Measurements from ENCODE around the gene RTN4RL1. TPM values are rescaled to one million over a fixed set of nuclear protein-coding genes. Genes with fewer than 3 reads are reported as not detected.

The RTN4RL1 gene
- total RNA-seq, 1 donor from 2014 or later = 0.47 TPM

- no peaks in the 10 kb centered on the region for H3K36me3 Mint-ChIP-seq (ENCODE audit: low read depth)
- no peak overlapping the region for H3K27ac Mint-ChIP-seq (ENCODE audit: unreplicated experiment)
- H3K27me3 Mint-ChIP-seq (ENCODE audit: low read depth) = peaks cover 4% of the 10 kb centered on the region
- H3K9me3 Mint-ChIP-seq = no peaks in the 10 kb centered on the region
- no peak for TF ChIP-seq CTCF (conservative IDR thresholded peaks at IDR 0.05)
- H3K4me3 Mint-ChIP-seq = no peak overlapping the region
- H3K4me1 Mint-ChIP-seq = peaks cover 31% of the 10 kb centered on the region
- DNase-seq (ENCODE audit: low read depth, low spot score) = no peak
Observed at GRCh38 chr17:2002767-2003329, 22.3 kb downstream of the RTN4RL1 start.

GRCh38 chr17:1999557-2000251, 25.4 kb downstream of the RTN4RL1 start:
- H3K27me3 Mint-ChIP-seq (ENCODE audit: low read depth) = peaks cover 8% of the 10 kb centered on the region
- no peak for TF ChIP-seq CTCF (conservative IDR thresholded peaks at IDR 0.05)
- peaks cover 54% of the 10 kb centered on the region for H3K4me1 Mint-ChIP-seq
- peak overlapping the region; percentile 95 for H3K27ac Mint-ChIP-seq (ENCODE audit: unreplicated experiment)
- no peaks in the 10 kb centered on the region for H3K36me3 Mint-ChIP-seq (ENCODE audit: low read depth)
- H3K9me3 Mint-ChIP-seq = no peaks in the 10 kb centered on the region
- peak overlapping the region; percentile 91 for H3K4me3 Mint-ChIP-seq
- peak; percentile 50 for DNase-seq (ENCODE audit: low read depth, low spot score)

- Mint-ChIP-seq H3K4me1 (peaks cover 47% of the 10 kb centered on the region), H3K4me3 (no peak overlapping the region), H3K27ac (ENCODE audit: unreplicated experiment) (no peak overlapping the region), H3K27me3 (ENCODE audit: low read depth) (peaks cover 8% of the 10 kb centered on the region), H3K9me3 (no peaks in the 10 kb centered on the region), H3K36me3 (ENCODE audit: low read depth) (no peaks in the 10 kb centered on the region)
- TF ChIP-seq CTCF (conservative IDR thresholded peaks at IDR 0.05) = no peak
- DNase-seq (ENCODE audit: low read depth, low spot score) = peak; percentile 22
Observed at GRCh38 chr17:1997927-1998742, 27.0 kb downstream of the RTN4RL1 start.

GRCh38 chr17:1997289-1997926, 27.7 kb downstream of the RTN4RL1 start:
- TF ChIP-seq CTCF (conservative IDR thresholded peaks at IDR 0.05) = no peak
- Mint-ChIP-seq H3K27me3 (ENCODE audit: low read depth) (peaks cover 8% of the 10 kb centered on the region), H3K36me3 (ENCODE audit: low read depth) (no peaks in the 10 kb centered on the region), H3K9me3 (no peaks in the 10 kb centered on the region), H3K4me3 (peak overlapping the region; percentile 61), H3K27ac (ENCODE audit: unreplicated experiment) (no peak overlapping the region), H3K4me1 (peaks cover 40% of the 10 kb centered on the region)
- DNase-seq (ENCODE audit: low read depth, low spot score) = peak; percentile 43

- Mint-ChIP-seq H3K4me3 (peak overlapping the region; percentile 61), H3K27me3 (ENCODE audit: low read depth) (peaks cover 8% of the 10 kb centered on the region), H3K4me1 (peaks cover 40% of the 10 kb centered on the region), H3K9me3 (no peaks in the 10 kb centered on the region), H3K36me3 (ENCODE audit: low read depth) (no peaks in the 10 kb centered on the region), H3K27ac (ENCODE audit: unreplicated experiment) (no peak overlapping the region)
- DNase-seq (ENCODE audit: low read depth, low spot score) = no peak
- TF ChIP-seq CTCF (conservative IDR thresholded peaks at IDR 0.05) = no peak
Observed at GRCh38 chr17:1996800-1997288, 28.3 kb downstream of the RTN4RL1 start.
